AG08395 (cell line): ENCODE data around the gene CIBAR2.

ENCODE experiments used
- DNase-seq: peaks from one replicate; pipeline ENCODE4 v3.0.0; 2012; ENCODE audit warnings: mixed read lengths, low spot score

The CIBAR2 gene

DNA sequence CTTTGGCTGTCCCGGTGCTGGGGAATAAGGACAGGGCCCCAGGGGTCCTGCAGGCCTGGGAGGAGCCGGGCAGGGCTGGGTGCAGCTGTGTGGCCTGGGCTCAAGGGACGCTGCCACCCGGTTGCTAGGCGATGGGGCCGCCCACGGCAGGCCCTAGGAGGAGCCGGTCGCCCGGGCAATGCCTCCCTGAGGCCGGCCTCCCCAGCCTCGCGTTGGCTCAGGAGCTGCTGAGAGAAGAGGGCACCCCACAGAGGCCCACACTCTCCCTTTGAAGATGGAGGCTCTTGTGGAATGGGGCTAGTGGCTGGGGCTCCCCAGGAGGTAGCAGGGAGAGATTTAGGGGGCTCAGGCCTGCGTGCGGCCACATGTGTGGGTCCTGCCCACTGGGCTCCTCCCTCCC, at the start of gene CIBAR2:
CIBAR2 (minus strand) TSS at position 109 of the 400 bp plus-strand sequence. CDS start 120 bp downstream, outside the sequence.
- DNase-seq = no peak

DNA sequence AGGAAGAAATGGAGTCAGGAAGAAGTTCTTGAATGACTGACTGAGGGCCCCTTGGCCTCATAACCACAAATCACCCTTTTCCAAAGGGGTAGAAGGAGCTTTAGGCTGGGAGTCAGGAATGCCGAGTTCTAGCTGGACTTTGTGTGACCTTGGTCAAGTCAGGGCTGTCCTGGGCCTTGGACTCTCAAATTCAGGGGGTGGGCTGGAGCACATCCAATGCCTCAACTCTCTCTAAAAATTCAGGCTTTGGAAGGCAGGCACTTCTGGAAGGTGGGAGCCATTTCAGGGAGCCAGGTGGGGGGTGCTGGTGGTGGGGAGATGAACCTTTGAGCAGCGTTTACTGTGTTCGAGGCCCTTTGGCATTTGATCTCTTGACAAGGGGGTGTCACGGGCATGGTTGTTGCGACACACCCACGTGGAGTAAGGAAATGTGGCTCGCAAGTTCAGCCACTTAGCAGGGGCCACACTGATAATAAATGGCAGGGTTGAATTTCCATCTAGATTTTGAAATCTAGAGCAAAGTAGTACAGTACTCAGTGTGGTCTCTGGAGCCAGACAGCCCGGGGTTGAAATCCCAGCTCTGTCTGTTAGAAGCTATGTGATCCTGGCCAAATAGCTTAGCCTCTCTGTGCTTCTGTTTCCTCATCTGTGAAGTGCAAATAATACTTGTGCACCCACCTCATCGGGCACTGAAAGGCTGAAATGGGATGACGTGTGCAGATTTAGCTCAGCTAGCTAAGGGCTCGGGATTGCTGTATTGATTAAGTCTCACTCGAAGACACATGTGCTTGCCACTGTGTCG, 47.1 kb upstream of the CIBAR2 start:
- DNase-seq = no peak

GRCh38 chr16:85158743-85159178, 46.5 kb upstream of the CIBAR2 start:
- no peak for DNase-seq

DNA sequence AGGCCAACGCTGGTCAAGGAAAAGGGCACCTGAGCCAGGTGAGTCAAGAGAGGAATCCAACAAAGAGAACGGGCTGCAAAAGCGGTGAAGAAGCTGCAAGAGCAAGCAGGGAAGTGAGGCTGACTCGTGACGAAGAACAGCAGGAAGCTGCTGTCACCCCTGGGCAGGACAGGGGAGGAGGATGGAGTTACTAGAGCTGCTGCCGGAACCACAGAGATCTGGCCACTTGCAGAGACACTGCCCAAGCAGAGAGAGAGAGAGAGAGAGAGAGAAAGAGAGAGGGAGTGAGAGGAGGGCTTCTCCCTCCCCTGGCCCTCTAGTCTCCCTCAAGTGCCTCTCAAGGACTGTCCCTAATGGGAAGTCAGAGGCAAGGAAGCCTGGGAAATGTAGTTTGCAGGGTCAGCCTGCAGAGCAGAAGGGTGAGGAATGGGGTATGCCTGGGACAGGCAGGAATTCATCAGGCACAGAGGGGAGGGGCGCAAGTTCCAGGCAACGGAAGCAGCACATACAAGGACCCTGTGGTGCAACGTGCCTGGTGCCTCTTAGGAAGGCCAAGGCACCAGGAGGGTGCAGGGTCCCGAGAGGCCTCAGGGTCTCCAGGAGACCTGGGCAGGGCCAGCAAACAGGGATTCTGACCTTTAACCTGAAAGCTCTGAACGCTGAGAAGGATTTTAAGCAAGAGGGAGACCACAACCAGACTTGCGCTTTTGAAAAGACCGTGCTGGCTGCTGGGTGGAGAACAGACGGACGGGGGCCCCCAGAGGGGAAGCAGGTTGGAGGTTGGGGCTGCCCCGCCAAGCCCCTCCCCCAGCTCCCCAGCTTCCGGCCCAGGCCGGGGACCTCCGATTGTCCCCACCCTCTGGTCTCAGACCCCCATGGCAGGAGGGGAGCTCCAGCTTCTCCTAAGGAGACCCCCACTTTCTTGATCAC, 45.8 kb upstream of the CIBAR2 start:
- DNase-seq = peak; percentile 45

- no peak for DNase-seq
Measured at GRCh38 chr16:85157372-85157771, 45.1 kb upstream of the CIBAR2 start.

DNA sequence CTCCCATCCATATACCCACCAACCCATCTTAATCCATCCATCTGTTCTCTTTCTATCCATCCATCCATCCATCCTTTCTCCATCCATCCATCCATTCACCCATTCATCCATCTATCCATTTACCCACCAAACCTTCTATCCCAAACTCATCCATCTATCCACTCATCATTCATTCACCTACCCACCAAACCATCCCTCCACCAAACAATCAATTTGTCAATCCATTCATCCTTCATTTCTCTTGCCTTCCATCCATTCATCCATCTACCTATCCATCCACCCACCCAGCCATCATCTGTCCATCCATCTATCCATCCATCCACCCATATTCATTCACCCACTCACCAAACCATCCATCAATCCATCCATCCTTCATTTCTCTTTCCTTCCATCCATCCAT, 44.6 kb upstream of the CIBAR2 start:
- DNase-seq = no peak

DNA sequence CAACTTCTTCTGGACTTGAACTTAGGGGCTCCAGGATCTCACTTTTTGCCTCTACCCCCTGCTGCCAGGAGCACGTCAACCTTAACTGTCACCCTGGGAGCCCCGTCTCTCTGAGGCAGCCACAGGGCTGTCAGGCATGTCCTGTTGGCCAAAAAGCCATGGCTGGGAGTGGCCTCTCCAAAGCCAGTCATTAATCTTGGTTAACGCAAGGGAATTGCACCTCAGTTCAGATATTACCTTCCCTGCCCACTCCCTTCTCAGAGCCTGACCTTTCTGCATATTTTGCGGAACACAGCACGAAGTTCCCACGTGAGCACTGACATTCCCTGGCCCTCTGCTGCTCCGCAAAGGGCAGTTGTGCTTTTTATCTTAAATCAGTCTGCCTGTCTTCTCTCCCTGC, 44.2 kb upstream of the CIBAR2 start:
- no peak for DNase-seq

DNA sequence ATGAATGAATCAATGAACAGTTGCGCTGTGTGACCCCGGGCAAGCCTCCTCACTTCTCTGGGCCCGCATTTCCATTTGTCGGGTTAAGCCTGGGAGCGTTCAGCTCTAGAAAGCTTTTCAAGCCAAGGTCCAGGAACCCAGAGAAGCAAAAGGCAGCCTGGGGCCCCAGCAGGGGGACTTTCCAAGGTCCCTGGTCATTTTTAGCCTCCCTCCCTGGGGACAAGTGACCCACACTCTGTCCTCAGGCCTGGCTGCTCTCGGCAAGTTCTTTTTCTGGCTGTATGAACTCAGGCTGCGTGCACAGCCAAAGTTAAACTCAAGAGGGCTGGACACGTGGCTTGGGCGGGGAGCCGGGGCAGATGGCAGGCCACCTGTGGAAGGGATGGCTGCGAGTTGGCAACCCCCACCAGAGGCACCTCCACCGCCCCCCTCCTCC, 41.4 kb upstream of the CIBAR2 start:
- DNase-seq = no peak

GRCh38 chr16:85153046-85153445, 40.8 kb upstream of the CIBAR2 start:
- DNase-seq = no peak

- no peak for DNase-seq
Measured at GRCh38 chr16:85152414-85153030, 40.2 kb upstream of the CIBAR2 start.

DNA sequence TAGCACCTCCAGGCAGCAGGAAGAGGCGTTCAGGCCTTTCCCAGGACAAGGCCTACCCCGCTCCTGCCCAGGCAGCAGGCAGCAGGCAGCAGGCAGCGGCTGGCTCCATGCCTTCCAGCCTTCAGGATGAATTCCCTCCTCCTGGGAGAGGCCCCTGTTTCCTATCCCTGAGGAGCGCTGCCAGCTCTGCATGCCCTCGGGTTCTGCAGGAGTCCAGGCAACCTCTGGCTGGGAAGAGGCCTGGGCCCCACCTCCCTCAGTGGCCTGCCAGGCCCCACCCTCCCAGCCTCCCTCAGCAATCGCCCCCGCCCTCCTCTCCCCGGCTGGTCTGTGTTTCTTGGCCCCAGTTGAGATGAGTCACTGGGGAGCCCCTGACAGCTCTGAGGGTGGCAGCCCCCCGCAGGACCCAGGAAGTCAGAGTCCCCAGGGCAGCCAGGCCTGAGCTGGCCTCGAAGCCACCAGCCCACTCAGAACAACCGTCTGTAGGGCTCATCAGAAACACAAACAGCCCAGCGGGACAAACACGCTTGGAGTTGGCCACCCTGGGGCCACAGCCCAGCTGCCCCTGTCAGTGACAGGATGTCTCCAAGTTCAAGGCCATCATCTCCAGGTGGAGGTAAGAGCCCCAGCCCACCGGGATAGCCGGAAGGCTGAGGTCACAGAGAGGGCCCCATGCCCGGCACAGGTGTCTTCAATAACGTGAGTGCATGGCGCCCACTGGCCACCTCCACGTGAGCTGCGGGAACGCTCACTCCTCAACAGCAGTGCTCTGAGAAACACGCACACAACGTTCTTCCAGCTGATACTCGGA, 39.5 kb upstream of the CIBAR2 start:
- peak; percentile 92 for DNase-seq

DNA sequence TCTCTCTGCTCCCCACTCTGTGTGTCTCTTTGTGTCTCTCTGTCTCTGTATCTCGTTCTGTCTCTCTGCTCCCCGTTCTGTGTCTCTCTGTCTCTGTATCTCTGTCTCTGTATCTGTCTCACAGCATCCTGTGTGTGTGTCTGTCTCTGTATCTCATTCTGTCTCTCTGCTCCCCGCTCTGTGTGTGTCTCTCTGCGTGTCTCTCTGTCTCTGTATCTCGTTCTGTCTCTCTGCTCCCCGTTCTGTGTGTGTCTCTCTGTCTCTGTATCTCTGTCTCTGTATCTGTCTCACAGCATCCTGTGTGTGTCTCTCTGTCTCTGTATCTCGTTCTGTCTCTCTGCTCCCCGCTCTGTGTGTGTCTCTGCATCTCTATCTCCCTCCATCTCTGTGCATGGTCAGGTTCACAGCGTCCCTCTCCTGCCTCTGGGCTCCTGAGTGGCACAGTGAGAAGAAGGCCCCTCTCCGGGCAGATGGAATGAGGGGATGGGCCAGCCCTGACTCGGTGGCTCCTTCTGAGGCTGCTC, 38.9 kb upstream of the CIBAR2 start:
- no peak for DNase-seq

GRCh38 chr16:85150331-85150940, 38.2 kb upstream of the CIBAR2 start:
- no peak for DNase-seq

- DNase-seq = no peak
Measured at GRCh38 chr16:85149776-85150175, 37.5 kb upstream of the CIBAR2 start.

DNA sequence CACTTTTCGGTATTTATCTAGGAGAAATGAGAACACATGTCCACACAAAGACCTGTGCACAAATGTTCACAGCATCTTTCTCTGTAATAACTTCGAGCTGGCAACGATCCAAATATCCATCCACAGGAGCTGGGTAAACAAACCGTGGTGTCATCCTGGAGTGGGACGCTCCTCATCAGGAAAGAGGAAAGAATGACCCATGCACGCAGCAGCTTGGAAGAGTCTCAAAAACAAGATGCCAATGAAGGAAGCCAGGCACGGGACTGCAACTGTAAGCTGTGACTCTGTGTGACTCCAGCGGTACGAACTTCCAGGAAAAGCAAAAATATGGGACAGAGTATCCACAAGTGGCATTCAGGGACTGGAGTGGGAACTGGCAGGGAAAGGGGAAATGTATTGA, 36.7 kb upstream of the CIBAR2 start:
- peak; percentile 74 for DNase-seq

DNA sequence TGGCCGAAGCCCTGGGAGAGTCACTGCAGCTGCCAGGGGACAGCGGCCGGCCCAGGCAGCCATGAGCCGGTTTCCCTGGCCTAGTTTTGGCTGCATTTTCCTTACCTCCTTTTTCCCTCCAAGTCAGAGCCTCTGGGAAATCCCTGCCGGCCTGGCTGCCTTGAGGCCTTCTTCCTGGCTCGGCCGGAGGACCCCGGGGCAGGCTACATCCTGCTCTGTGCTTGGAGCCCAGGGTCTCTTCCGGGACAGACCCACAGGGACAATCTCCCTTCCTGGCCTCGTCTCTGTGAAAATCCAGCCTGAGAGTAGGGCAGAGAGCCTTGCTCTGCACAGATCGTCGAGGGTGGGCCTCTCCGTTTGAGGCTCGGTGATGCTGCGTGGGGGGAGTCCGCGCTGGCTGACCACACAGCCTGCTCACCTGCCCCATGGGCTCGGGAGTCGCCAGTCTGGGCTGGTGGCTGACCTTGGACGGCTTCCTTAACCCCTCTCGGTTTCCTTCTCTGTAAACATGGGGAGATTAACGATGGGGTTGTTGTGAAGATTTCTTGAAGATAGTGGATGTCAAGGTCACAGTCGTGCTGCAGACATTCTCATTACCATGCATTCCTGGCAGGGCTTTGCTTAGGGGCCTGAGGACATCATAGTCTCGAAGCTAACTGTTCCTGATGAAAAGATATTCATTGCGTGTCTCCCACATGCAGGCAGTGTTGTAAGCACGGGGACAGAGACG, 34.8 kb upstream of the CIBAR2 start:
- no peak for DNase-seq

- DNase-seq = no peak
Measured at GRCh38 chr16:85146532-85146797, 34.2 kb upstream of the CIBAR2 start.

GRCh38 chr16:85145734-85146531, 33.7 kb upstream of the CIBAR2 start:
- DNase-seq = no peak

DNA sequence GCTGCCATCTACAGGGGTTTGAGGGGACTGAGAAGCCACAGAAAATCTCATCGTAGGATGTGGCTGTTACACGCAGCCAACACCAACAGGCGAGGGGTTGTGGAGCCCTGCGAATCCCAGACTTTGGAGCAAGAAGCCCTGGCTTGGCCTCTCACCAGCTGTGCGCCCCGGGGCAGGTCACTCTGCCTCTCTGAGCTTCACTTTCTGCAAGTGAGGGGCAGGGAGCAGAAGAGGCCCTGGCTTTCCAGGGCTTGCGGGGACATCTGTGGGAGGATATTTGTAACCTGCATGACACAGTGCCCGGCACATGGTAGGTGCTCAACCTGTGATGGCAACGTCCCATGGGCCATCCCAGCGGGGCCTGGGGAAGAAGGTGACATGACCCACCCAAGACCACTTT, 32.9 kb upstream of the CIBAR2 start:
- DNase-seq = no peak
